OCI-LY7 (cell line): ENCODE measurements around the gene PIK3AP1. TPM values are rescaled to one million over a fixed set of nuclear protein-coding genes. Genes with fewer than 3 reads are reported as not detected.
"Not testable (repeated sequence)": the region's sequence is repeated elsewhere in the genome, so short reads cannot be mapped to it uniquely, and the experiment has no call there.

Experiments
- BruUV-seq: library from RNA; stranded (reverse); fragments of 400-500 nt; replicated peaks from 2 replicates; lab custom pipeline; 2021; lab: Mats Ljungman, UMichigan
- CTCF ChIA-PET: fragments of 300-600 bp; sonication (Branson Sonifier 250); formaldehyde crosslinking; loops from one replicate; lab custom pipeline; 2022; ENCODE audit warnings: antibody characterized with exemption; ENCODE audit not compliant: unreplicated experiment; lab: Charles Lee
- POLR2A ChIA-PET: fragments of 300-600 bp; sonication (Branson Sonifier 250); formaldehyde crosslinking; loops from one replicate; lab custom pipeline; 2022; ENCODE audit warnings: antibody characterized with exemption; lab: Charles Lee
- DNase-seq: peaks from one replicate; pipeline ENCODE4 v3.0.0-alpha.2; 2015; ENCODE audit warnings: low spot score
- H2AFZ ChIP-seq: fragments of 200-600 bp; sonication (generic), shearing (Covaris generic); 2 replicates; pipeline ENCODE4 v1.6.1; 2014; ENCODE audit warnings: mild to moderate bottlenecking, antibody characterized with exemption, low read length, moderate library complexity
- H3K27ac ChIP-seq: fragments of 200-600 bp; sonication (generic); 2 replicates; pipeline ENCODE4 v1.5.1; 2014; ENCODE audit warnings: mixed run types, low read depth, mild to moderate bottlenecking, moderate library complexity, low read length, inconsistent platforms; ENCODE audit not compliant: poor library complexity, severe bottlenecking
- H3K36me3 ChIP-seq: fragments of 200-600 bp; sonication (generic); 2 replicates; pipeline ENCODE4 v1.6.1; 2014; ENCODE audit warnings: mild to moderate bottlenecking, antibody characterized with exemption, low read length, moderate library complexity, mixed read lengths; ENCODE audit not compliant: insufficient read depth
- H3K4me1 ChIP-seq: fragments of 200-600 bp; sonication (generic); 2 replicates; pipeline ENCODE4 v1.5.1; 2014; ENCODE audit warnings: mild to moderate bottlenecking, low read length; ENCODE audit not compliant: insufficient read depth, poor library complexity, severe bottlenecking
- H3K4me2 ChIP-seq: fragments of 200-600 bp; sonication (generic); 2 replicates; pipeline ENCODE4 v1.6.1; 2014; ENCODE audit warnings: mild to moderate bottlenecking, low read length
- H3K4me3 ChIP-seq: fragments of 200-600 bp; sonication (generic); 2 replicates; pipeline ENCODE4 v1.5.1; 2014; ENCODE audit warnings: mild to moderate bottlenecking, low read depth, low read length; ENCODE audit not compliant: poor library complexity, severe bottlenecking
- H3K79me2 ChIP-seq: fragments of 200-600 bp; sonication (generic); 2 replicates; pipeline ENCODE4 v1.6.1; 2016; ENCODE audit warnings: low read depth, mild to moderate bottlenecking, low read length, moderate library complexity, mixed read lengths; ENCODE audit not compliant: insufficient read depth
- H3K9me2 ChIP-seq: fragments of 200-600 bp; sonication (generic); 2 replicates; pipeline ENCODE4 v1.6.1; 2016; ENCODE audit warnings: mild to moderate bottlenecking, low read length, mixed read lengths; ENCODE audit not compliant: insufficient read depth
- H3K9me3 ChIP-seq: fragments of 200-600 bp; sonication (generic); 2 replicates; pipeline ENCODE4 v1.6.1; 2014; ENCODE audit warnings: mild to moderate bottlenecking, mixed run types, low read length, mixed read lengths
- H4K20me1 ChIP-seq: fragments of 200-600 bp; sonication (generic); 2 replicates; pipeline ENCODE4 v1.6.1; 2014; ENCODE audit warnings: mild to moderate bottlenecking, antibody characterized with exemption, low read length, moderate library complexity, mixed read lengths; ENCODE audit not compliant: insufficient read depth
- CTCF ChIP-seq: fragments of 200-600 bp; sonication (generic); conservative IDR thresholded peaks from 2 replicates; pipeline ENCODE4 v1.5.1; 2014; ENCODE audit warnings: mild to moderate bottlenecking, antibody characterized with exemption, low read length, moderate library complexity, mixed read lengths
- EZH2phosphoT487 ChIP-seq: fragments of 200-600 bp; sonication (generic); IDR thresholded peaks from 2 replicates; pipeline ENCODE4 v1.6.1; 2018; ENCODE audit warnings: low read depth, borderline replicate concordance, mild to moderate bottlenecking, mixed run types, antibody characterized with exemption, low read length, moderate library complexity, mixed read lengths
- intact Hi-C: fragments of 100-400 bp; cut with micrococcal nuclease; formaldehyde crosslinking; loops from one replicate; pipeline ENCODE4 v1.10.0; 2022; ENCODE audit not compliant: unreplicated experiment
- total RNA-seq, 2 experiments: library from RNA; depleted of rRNA in 1 of 2; stranded (reverse); fragments of >200 nt in 1 of 2; shearing (Covaris generic) in 1 of 2; gene quantifications; 2 replicates each; pipeline ENCODE4 v1.2.3, GENCODE V29; 2014 to 2022

PIK3AP1 gene
- total RNA-seq, 2 experiments from 2014 or later, result 132 to 140 TPM

GRCh38 chr10:96576277-96576980 is 143.9 kb downstream of the PIK3AP1 start:
- CTCF ChIA-PET, result no interaction called here
- no TSS peak for BruUV-seq

GRCh38 chr10:96574564-96574963 is 145.8 kb downstream of the PIK3AP1 start:
- H3K4me2 ChIP-seq, BruUV-seq, H3K9me2 ChIP-seq, POLR2A ChIA-PET, H3K27ac ChIP-seq, H3K4me1 ChIP-seq, DNase-seq, H2AFZ ChIP-seq, H3K9me3 ChIP-seq, H3K4me3 ChIP-seq, intact Hi-C loops, CTCF ChIA-PET: not testable (repeated sequence)
- Histone ChIP-seq H4K20me1 (peaks cover 25% of the 10 kb centered on the region), H3K79me2 (peaks cover 92% of the 10 kb centered on the region), H3K36me3 (peaks cover 68% of the 10 kb centered on the region)

More at GRCh38 chr10:96576277-96576980, 143.9 kb downstream of the PIK3AP1 start:
- TF ChIP-seq EZH2phosphoT487 (no peak), CTCF (no peak)
- no peak for DNase-seq
- no peak overlapping the region for H2AFZ ChIP-seq
- peaks cover 92% of the 10 kb centered on the region for H3K79me2 ChIP-seq
- H3K4me1 ChIP-seq, result peaks cover 13% of the 10 kb centered on the region
- POLR2A ChIA-PET, result interaction anchor here (1.2 kb wide), 1 partner anchor 11 kb away, joined by 3 read pairs; no protein-coding TSS in a partner anchor
- no peaks in the 10 kb centered on the region for H3K9me3 ChIP-seq
- no peak overlapping the region for H3K4me2 ChIP-seq
- no peak overlapping the region for H3K4me3 ChIP-seq
- H3K27ac ChIP-seq, result no peak overlapping the region
- peaks cover 65% of the 10 kb centered on the region for H3K36me3 ChIP-seq
- intact Hi-C loops, result no loop called here
- no peaks in the 10 kb centered on the region for H3K9me2 ChIP-seq
- H4K20me1 ChIP-seq, result peaks cover 33% of the 10 kb centered on the region

- H2AFZ ChIP-seq, result no peak overlapping the region
- no peak for DNase-seq
- peaks cover 14% of the 10 kb centered on the region for H4K20me1 ChIP-seq
- peaks cover 73% of the 10 kb centered on the region for H3K36me3 ChIP-seq
- CTCF ChIA-PET, result no interaction called here
- H3K4me3 ChIP-seq, result no peak overlapping the region
- H3K9me2 ChIP-seq, result no peaks in the 10 kb centered on the region
- BruUV-seq, result TSS peak; percentile 11
- intact Hi-C loops, result no loop called here
- POLR2A ChIA-PET, result interaction anchor here (0.6 to 1.2 kb wide), 2 partner anchors 9 to 14 kb away, joined by 3 to 4 read pairs; no protein-coding TSS in a partner anchor
- H3K4me2 ChIP-seq, result no peak overlapping the region
- TF ChIP-seq CTCF (no peak), EZH2phosphoT487 (no peak)
- no peak overlapping the region for H3K27ac ChIP-seq
- peaks cover 92% of the 10 kb centered on the region for H3K79me2 ChIP-seq
- no peaks in the 10 kb centered on the region for H3K9me3 ChIP-seq
- peaks cover 10% of the 10 kb centered on the region for H3K4me1 ChIP-seq
Measured at GRCh38 chr10:96573036-96573435, 147.3 kb downstream of the PIK3AP1 start.
